GM11168 (cell line): ENCODE results near the gene OSGIN1.

Experiments used
- in situ Hi-C: fragments of 300-500 bp; cut with MboI; formaldehyde crosslinking; loops from one replicate; pipeline ENCODE4 v1.12.0; 2022; ENCODE audit warnings: low sequenced_read_pairs; ENCODE audit not compliant: unreplicated experiment

Gene OSGIN1

DNA sequence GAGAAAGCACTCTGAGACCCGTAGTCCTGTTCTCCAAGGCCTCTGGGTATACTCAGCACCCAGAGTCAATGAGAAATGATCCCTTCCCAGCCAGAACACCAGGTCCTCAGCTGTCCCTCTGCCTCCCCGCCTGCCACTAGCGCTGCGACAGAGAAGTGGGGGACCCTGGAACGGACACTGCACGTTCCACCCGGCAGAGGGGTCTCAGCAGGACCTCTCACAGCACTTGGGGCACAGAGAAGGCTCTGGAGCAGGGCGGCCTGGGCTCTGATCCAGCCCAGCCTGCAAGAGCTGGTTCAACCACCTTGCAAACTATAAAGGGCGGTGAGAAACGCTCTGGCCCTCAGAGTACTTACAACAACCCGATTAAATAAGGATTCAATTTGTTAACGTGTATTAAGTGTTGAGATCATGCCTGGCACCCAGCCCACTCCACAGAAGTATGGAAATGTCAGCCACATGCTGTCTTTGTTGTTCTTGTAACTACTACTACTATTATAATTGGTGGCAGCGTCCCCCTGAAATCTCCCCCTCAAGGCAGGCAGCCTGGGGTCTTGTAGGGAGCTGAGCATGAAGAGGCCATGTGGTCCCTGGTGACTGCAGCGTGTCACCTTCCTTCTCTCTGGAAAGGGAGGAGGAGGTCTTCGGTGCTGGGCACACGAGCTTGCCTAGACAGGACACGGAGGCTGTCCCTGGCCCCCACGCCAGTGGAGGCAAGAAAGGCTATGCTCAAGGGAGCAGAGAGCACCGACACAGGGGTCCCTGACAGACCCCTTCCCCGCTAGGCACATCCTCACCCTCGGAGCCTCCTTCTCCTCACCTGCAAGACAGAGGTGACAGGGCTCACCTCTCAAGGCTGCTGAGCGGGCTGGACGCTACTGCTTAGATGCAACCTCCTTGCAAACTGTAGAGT is 2.4 kb downstream of the OSGIN1 start:
- in situ Hi-C loops = loop anchor here (25.0 kb wide), 2 partner anchors 107 to 232 kb away; partner anchors contain the start of genes ADAD2 and TAF1C

- in situ Hi-C loops = loop anchor here (25.0 kb wide), 2 partner anchors 106 to 231 kb away; partner anchors contain the start of genes ADAD2 and TAF1C
These were observed 3.6 kb downstream of the OSGIN1 start for GRCh38 chr16:83956336-83957289.

- in situ Hi-C loops = loop anchor here (25.0 kb wide), 2 partner anchors 105 to 230 kb away; partner anchors contain the start of genes ADAD2 and TAF1C
These were observed 4.3 kb downstream of the OSGIN1 start for GRCh38 chr16:83957296-83957855.

GRCh38 chr16:83958137-83958845 is 5.3 kb downstream of the OSGIN1 start:
- in situ Hi-C loops = loop anchor here (25.0 kb wide), 2 partner anchors 104 to 229 kb away; partner anchors contain the start of genes ADAD2 and TAF1C

DNA sequence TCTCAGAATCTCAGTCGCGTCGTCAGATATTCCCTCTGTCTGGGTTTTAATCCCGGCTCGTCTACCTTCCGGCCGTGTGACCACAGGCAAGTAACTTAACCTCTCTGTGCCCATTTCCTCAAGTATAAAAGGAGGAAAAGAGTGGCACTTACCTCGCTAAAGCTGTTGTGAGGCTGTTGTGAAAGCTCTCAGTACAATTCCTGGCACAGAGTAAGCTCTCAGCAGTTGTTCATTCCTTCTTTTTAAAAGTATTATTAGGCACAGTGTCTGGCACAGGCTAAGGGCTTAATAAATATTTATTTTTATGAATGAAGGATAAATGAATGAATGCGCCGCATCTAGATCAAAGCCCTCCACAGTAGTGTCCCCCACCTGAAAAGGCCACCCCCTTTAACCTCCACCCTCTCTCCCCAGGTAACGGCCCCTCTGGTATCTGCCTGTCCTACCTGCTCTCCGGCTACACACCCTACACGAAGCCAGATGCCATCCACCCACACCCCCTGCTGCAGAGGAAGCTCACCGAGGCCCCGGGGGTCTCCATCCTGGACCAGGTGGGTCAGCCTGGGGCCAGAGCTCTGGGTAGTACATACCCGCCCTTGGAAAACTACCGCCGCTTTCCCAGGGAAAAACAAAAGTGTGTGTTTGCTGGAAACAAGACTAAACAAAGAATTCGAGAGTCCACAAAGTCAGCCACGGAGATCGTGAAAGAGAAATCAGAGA is 6.0 kb downstream of the OSGIN1 start:
- in situ Hi-C loops = loop anchor here (25.0 kb wide), 2 partner anchors 103 to 228 kb away; partner anchors contain the start of genes ADAD2 and TAF1C

GRCh38 chr16:83959656-83960434 is 6.8 kb downstream of the OSGIN1 start:
- in situ Hi-C loops = loop anchor here (25.0 kb wide), 2 partner anchors 102 to 227 kb away; partner anchors contain the start of genes ADAD2 and TAF1C

GRCh38 chr16:83960521-83961249 is 7.6 kb downstream of the OSGIN1 start:
- in situ Hi-C loops = loop anchor here (25.0 kb wide), 2 partner anchors 102 to 227 kb away; partner anchors contain the start of genes ADAD2 and TAF1C

GRCh38 chr16:83961591-83961990 is 8.6 kb downstream of the OSGIN1 start:
- in situ Hi-C loops = loop anchor here (25.0 kb wide), 2 partner anchors 101 to 226 kb away; partner anchors contain the start of genes ADAD2 and TAF1C

GRCh38 chr16:83963277-83964119 is 10.5 kb downstream of the OSGIN1 start:
- in situ Hi-C loops = loop anchor here (25.0 kb wide), 2 partner anchors 99 to 224 kb away; partner anchors contain the start of genes ADAD2 and TAF1C

- in situ Hi-C loops = loop anchor here (25.0 kb wide), 2 partner anchors 97 to 222 kb away; partner anchors contain the start of genes ADAD2 and TAF1C
These were observed 11.8 kb downstream of the OSGIN1 start for GRCh38 chr16:83964684-83965443.

- in situ Hi-C loops = loop anchor here (25.0 kb wide), 2 partner anchors 97 to 222 kb away; partner anchors contain the start of genes ADAD2 and TAF1C
These were observed 12.6 kb downstream of the OSGIN1 start for GRCh38 chr16:83965444-83966152.

DNA sequence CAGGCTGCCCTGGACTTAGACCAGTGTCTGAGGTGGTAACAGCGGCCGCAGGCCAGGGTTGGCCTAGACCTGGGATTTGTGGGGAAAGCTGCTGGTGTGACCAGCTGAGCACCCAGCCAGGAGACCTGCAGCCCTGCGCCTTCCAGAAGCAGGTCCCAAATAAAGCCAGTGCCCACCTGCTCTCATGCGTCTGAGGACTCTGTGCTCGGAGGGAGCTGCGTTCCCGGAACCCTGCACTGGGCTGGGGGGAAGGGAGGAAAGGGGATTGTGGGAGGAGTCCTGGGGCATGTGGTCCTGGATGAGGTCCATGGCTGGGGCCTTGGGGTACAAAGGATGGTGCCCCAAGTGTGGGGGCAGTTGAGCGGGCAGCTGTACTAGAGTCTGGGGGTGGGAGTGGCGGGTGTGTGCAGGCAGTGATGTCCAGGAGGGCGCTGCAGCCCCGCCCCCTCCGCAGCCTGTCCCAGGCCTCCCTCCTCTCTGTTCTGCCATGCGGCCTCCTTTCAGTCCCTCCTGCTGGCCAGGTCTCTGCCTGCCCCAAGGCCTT is 13.2 kb downstream of the OSGIN1 start:
- in situ Hi-C loops = loop anchor here (25.0 kb wide), 2 partner anchors 96 to 221 kb away; partner anchors contain the start of genes ADAD2 and TAF1C

- in situ Hi-C loops = loop anchor here (25.0 kb wide), 2 partner anchors 95 to 220 kb away; partner anchors contain the start of genes ADAD2 and TAF1C
These were observed 14.1 kb downstream of the OSGIN1 start for GRCh38 chr16:83967091-83967490.

DNA sequence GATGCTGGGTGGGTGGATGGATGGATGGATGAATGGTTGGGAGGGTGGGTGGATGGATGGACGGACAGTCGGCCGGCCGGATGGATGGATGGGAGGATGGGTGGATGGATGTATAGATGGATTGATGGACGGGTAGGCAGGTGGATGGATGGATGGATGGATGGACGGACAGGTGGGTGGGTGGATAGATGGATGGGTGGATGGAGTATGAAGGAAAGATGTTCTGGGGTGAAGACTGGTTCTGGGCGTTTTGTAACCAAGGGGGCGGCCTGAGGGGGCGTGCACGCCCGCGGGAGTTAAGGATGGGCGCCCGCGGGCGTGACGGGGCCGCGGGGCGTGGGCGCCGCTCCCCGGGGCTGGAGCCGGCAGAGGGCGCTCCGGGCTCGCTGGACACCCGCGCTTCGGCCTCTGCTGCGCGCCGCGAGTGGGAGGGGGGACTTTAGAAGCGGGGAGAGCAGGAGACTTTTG is 14.8 kb downstream of the OSGIN1 start, which contains the start of gene NECAB2:
NECAB2 (plus strand) TSS at position 407 of the 468 bp plus-strand sequence. CDS start 405 bp downstream, outside the sequence.
- in situ Hi-C loops = loop anchor here (25.0 kb wide), 2 partner anchors 94 to 219 kb away; partner anchors contain the start of genes ADAD2 and TAF1C
